ENCODE data around the gene RFC4. TPM values are rescaled to one million over a fixed set of nuclear protein-coding genes. Genes with fewer than 3 reads are reported as not detected.

RFC4 gene, protein sequence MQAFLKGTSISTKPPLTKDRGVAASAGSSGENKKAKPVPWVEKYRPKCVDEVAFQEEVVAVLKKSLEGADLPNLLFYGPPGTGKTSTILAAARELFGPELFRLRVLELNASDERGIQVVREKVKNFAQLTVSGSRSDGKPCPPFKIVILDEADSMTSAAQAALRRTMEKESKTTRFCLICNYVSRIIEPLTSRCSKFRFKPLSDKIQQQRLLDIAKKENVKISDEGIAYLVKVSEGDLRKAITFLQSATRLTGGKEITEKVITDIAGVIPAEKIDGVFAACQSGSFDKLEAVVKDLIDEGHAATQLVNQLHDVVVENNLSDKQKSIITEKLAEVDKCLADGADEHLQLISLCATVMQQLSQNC
- total RNA-seq: 21.7 TPM

DNA sequence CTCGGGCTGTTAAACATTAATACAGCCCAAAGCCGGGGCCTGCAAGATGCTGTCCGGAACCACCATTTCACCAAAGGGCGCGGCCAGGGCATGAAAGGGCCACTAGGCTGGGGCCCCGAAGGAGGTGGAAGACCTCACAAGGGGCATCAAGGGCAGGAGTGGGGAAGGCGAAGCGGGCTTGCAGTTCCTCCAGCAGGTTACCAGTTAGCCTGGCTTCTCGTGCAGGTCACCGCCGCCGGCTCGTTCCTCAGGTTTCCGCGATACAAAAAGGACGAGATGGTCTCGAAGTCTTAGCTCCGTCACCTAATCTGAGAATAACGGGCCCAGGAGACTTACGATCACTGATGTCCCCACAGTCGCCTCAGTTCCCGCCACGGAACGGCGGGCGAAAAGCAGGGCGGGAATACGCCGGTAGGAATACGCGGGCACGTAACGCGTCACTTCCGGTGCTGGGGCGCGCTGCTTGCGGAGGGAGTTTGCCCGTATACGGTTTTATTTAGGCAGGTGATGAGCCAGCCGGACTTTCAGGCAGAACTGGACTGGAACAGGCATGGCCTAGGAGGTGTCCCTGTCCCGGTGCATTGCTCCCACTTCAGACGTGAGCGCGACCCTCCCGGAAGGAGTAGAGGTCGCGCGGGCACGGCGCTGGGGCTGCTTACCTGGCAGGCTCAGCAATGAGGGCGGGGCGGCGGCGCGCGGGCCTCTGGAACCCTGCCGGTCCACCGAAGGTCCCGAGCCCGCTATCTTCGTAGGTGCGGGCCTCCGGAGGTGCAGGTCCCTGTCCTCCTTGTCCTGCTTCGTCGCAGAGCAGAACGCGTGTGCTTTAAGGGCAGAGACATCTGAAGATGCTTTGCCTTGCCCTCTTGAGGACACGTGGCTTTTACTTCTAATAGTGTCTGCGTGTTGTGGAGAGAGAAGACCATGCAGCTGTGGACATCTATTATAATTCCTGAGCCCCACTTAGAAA, at the start of gene RFC4:
Gene RFC4, minus strand, starts transcription at position 394 of the 967 bp plus-strand sequence. CDS start 1,769 bp downstream, outside the sequence.

DNA sequence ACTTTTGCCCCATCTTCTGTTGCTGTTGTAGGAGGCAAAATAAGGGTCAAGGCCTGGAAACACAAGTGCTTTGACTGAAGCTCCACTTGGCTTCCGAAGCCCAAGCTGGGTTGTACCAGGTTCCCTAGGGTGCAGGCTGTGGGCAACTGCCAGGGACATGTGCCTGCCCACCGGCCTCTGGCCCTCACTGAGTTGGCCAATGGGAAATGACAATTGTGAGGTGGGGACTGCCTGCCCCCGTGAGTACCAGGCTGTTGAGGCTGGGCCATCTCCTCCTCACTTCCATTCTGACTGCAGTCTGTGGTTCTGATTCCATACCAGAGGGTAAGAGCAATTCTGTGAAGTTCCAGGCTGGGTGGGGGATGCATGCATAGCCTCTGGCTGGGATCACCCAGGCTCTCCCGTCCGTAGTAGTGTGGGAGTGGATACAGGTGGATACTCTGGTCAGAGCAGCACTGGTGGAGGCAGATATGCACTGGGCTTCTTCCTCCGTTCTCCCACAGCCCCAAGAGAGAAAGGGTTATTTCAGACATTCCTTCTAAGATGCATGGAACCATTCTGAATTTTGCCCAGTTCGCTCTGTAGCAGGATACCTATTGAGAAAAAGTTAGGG, 36.2 kb upstream of the RFC4 start, which contains the start of gene ADIPOQ:
Gene ADIPOQ, plus strand, starts transcription at position 285 of the 613 bp plus-strand sequence. CDS start 10,349 bp downstream, outside the sequence.

DNA sequence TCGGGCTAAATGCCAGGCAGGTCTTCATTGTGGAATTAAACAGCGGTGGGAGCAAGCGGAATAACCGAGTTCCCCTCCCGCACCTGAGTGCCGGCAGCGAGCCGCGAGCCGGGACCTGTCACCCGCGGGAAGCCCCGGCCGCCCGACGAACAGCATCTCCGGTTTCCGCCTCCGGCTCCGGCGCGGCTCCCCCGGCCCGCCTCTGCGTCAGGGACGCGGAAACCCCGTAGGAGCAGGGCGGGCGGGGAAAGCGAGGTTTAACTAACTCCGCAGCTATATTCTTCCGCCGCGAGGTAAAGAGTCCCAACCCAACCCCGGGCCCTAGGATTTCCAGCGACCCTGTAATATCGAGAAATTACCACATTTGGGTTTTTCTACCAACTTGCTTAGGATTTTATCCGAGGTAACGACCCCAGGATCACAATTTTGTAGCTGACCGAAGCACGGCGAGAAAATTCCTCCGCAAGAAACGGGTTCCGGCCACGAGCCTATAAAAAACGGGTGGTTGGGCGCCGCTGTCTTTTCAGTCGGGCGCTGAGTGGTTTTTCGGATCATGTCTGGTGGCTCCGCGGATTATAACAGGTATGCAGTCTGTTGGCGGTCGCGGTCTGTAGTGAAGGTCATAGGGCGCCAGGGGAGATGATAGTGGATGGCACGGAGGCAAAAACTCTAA, 23.1 kb downstream of the RFC4 start, which contains the start of gene EIF4A2:
Gene EIF4A2, plus strand, starts transcription at position 520 of the 673 bp plus-strand sequence. Its CDS starts 34 bp downstream, at position 554.

Small RNA genes lying within 50 kb of the gene (small RNA-seq; reads per million reads assigned to genes)
- gene RF00092 (not detected), gene RNU6-1105P (not detected), gene SNORA4 (not detected), gene SNORA63 (not detected), gene SNORA81 (not detected), gene SNORD2 (not detected)

Other genes with a start within 250 kb of the RFC4 start
- gene TBCCD1, start 239.1 kb downstream of the RFC4 start, total RNA-seq: 23.8 TPM
- 40.8 TPM for gene DNAJB11, start 235.8 kb downstream of the RFC4 start, total RNA-seq
- gene AHSG, start 193.4 kb downstream of the RFC4 start, total RNA-seq: 0.23 TPM
- gene FETUB, start 166.1 kb downstream of the RFC4 start, total RNA-seq: not detected
- gene HRG, start 140.5 kb downstream of the RFC4 start, total RNA-seq: not detected
- gene KNG1, start 89.1 kb downstream of the RFC4 start, total RNA-seq: not detected
- 877 TPM for gene EIF4A2, start 22.9 kb downstream of the RFC4 start, total RNA-seq
- not detected for gene ADIPOQ, start 36.2 kb upstream of the RFC4 start, total RNA-seq
- gene ST6GAL1, start 124.0 kb upstream of the RFC4 start, total RNA-seq: 27.0 TPM

All from diencephalon (tissue), 1 donor.